GM21723 (cell line): Measurements from ENCODE around the gene PDE9A.

Experiments
- ATAC-seq: cut with Tn5 transposase; IDR thresholded peaks from one replicate; pipeline ENCODE4 v1.9.1; 2021; ENCODE audit warnings: mild to moderate bottlenecking, moderate library complexity; ENCODE audit not compliant: unreplicated experiment

Gene PDE9A

GRCh38 chr21:42734323-42734971 lies 81.0 kb downstream of the PDE9A start:
- no peak for ATAC-seq

- no peak for ATAC-seq
Observed at GRCh38 chr21:42735061-42735460, 81.6 kb downstream of the PDE9A start.

GRCh38 chr21:42735944-42736343 lies 82.5 kb downstream of the PDE9A start:
- ATAC-seq: no peak

- no peak for ATAC-seq
Observed at GRCh38 chr21:42736646-42737350, 83.4 kb downstream of the PDE9A start.

- no peak for ATAC-seq
Observed at GRCh38 chr21:42737951-42738590, 84.7 kb downstream of the PDE9A start.

- no peak for ATAC-seq
Observed at GRCh38 chr21:42739061-42739931, 85.9 kb downstream of the PDE9A start.

GRCh38 chr21:42740405-42740909 lies 87.0 kb downstream of the PDE9A start:
- ATAC-seq: no peak

GRCh38 chr21:42741066-42741465 lies 87.6 kb downstream of the PDE9A start:
- ATAC-seq: no peak

GRCh38 chr21:42744520-42745445 lies 91.4 kb downstream of the PDE9A start:
- ATAC-seq: no peak

- no peak for ATAC-seq
Observed at GRCh38 chr21:42745511-42746239, 92.3 kb downstream of the PDE9A start.

- no peak for ATAC-seq
Observed at GRCh38 chr21:42746240-42746592, 92.8 kb downstream of the PDE9A start.

GRCh38 chr21:42746593-42747275 lies 93.3 kb downstream of the PDE9A start:
- no peak for ATAC-seq

- no peak for ATAC-seq
Observed at GRCh38 chr21:42747276-42747701, 93.9 kb downstream of the PDE9A start.

- no peak for ATAC-seq
Observed at GRCh38 chr21:42747746-42748351, 94.4 kb downstream of the PDE9A start.

GRCh38 chr21:42748620-42749176 lies 95.3 kb downstream of the PDE9A start:
- ATAC-seq: no peak

- ATAC-seq: no peak
Observed at GRCh38 chr21:42750737-42751530, 97.5 kb downstream of the PDE9A start.

- no peak for ATAC-seq
Observed at GRCh38 chr21:42751866-42752265, 98.4 kb downstream of the PDE9A start.
